Left lung (tissue), 10 donors: ENCODE measurements around the gene REG3G. TPM values are rescaled to one million over a fixed set of nuclear protein-coding genes. Genes with fewer than 3 reads are reported as not detected.

ENCODE experiments used
- ATAC-seq: fragments of 200-7000 bp; cut with Tn5 transposase; one replicate; pipeline ENCODE4 v1.9.1; 2020; ENCODE audit warnings: moderate library complexity
- DNase-seq, 4 donors: peaks; one replicate each; pipeline ENCODE4 v3.0.0-alpha.2; 2013 to 2020
- H3K27ac ChIP-seq, 2 donors: fragments of 200-600 bp; sonication (generic) in 1 of 2; one replicate each; pipeline versions ENCODE4 v1.5.0 to v1.8.0; 2020 to 2021
- H3K27me3 ChIP-seq, 2 donors: fragments of 200-600 bp; sonication (generic) in 1 of 2; one replicate each; pipeline versions ENCODE4 v1.5.0 to v1.8.0; 2020 to 2021
- H3K36me3 ChIP-seq, 2 donors: fragments of 200-600 bp; sonication (generic) in 1 of 2; one replicate each; pipeline versions ENCODE4 v1.5.0 to v1.8.0; 2020 to 2021
- H3K4me1 ChIP-seq, 2 donors: fragments of 200-600 bp; one replicate each; pipeline ENCODE4 v1.8.0; 2021
- H3K4me3 ChIP-seq, 2 donors: fragments of 200-600 bp; sonication (generic) in 1 of 2; one replicate each; pipeline versions ENCODE4 v1.5.0 to v1.8.0; 2020 to 2021; ENCODE audit warnings: mild to moderate bottlenecking in 1 of 2
- H3K9me3 ChIP-seq, 2 donors: fragments of 200-600 bp; sonication (generic) in 1 of 2; one replicate each; pipeline versions ENCODE4 v1.5.0 to v1.8.0; 2020 to 2021
- intact Hi-C, 2 donors: fragments of 100-400 bp; cut with DNase I; formaldehyde crosslinking; loops; one replicate each; pipeline versions ENCODE4 v1.11.2 to v1.14.2; 2022
- polyA plus RNA-seq, 6 donors: library from polyadenylated mRNA; unstranded; fragments of 120-200 nt; gene quantifications; one replicate each; pipeline ENCODE4 v1.2.1, GENCODE V29; 2013; ENCODE audit not compliant: insufficient read length in 6 of 6
- total RNA-seq, 2 donors: library from RNA; stranded (reverse); fragmentation: NEBNext Ultra II Directional; extraction: Animal tissue kit (Norgen Biotek cat#: 25700); gene quantifications; one replicate each; pipeline ENCODE4 v1.2.1, GENCODE V29; 2021
- TF ChIP-seq, protein P1 (sequence below), 2 donors: fragments of 200-600 bp; sonication (generic) in 1 of 2; IDR thresholded peaks; one replicate each; pipeline versions ENCODE4 v1.5.0 to v1.8.0; 2021; ENCODE audit warnings: antibody characterized with exemption in 2 of 2
- donor health status: DM: no; HTN: yes; CAD: no.
- donor health status: DM: no; HTN: no; CAD: no.

REG3G gene
- total and polyA plus RNA-seq, 8 donors, result not detected

DNA sequence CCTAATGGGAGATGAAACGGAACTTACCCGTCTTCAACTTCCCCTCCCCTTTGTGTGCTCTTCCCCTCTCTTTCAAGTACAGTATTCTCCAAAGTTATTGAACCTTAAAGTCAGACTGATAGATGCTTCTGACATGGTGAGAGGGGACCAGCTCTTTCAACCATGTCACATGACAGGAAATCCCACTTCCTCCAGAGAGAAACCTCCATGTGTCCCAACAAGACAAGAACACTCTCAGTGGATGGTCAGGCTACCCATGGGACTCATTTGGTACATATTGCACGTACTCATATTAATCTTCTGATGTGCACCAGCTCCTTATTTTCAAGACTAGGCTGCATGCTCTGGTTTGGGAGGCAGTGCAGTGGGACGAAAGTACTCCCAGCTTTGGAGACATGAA, 44.6 kb upstream of the REG3G start:
- peaks cover 0 to 16% of the 10 kb centered on the region in 2 donors for H3K27me3 ChIP-seq
- no peaks in the 10 kb centered on the region for H3K36me3 ChIP-seq
- H3K4me3 ChIP-seq, result no peak overlapping the region
- H3K4me1 ChIP-seq, result no peaks in the 10 kb centered on the region
- no peak overlapping the region for H3K27ac ChIP-seq
- no peaks in the 10 kb centered on the region for H3K9me3 ChIP-seq
- intact Hi-C loops, result no loop called here
- DNase-seq, result no peak
- ATAC-seq, result no peak
- TF ChIP-seq, protein P1, sequence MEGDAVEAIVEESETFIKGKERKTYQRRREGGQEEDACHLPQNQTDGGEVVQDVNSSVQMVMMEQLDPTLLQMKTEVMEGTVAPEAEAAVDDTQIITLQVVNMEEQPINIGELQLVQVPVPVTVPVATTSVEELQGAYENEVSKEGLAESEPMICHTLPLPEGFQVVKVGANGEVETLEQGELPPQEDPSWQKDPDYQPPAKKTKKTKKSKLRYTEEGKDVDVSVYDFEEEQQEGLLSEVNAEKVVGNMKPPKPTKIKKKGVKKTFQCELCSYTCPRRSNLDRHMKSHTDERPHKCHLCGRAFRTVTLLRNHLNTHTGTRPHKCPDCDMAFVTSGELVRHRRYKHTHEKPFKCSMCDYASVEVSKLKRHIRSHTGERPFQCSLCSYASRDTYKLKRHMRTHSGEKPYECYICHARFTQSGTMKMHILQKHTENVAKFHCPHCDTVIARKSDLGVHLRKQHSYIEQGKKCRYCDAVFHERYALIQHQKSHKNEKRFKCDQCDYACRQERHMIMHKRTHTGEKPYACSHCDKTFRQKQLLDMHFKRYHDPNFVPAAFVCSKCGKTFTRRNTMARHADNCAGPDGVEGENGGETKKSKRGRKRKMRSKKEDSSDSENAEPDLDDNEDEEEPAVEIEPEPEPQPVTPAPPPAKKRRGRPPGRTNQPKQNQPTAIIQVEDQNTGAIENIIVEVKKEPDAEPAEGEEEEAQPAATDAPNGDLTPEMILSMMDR (IDR thresholded peaks at IDR 0.05), result no peak

DNA sequence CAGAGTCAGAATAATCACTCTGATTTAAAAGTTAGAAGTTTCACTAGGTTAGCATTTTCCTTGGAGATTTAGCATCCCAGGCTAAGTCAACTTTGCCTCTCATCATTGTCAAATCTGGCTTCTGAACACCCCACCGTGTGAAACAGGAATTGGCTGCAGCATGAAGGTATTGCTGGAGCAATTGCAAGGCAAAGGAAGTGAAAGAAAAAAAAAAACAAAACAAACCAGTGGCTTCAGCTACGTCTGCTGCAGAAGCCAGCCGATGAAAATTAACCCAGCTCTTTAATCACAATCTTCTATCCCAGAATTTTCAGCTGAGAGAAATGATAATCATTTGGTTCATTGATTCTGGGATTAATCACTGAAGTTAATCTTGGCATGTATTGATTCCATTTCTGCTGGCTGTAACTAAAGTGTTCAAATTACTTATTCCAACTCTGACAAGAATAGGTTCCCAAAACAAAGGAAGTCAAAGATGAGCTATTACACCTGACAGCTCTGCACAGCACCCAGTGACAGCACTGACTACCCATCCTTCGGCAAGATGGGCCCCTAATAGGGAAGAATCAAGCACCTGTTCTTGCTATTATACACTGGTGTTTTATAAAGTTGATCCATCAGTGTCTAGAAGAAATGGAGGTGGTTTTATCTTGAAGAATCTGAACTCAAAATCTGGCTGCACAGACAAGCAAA, 42.7 kb upstream of the REG3G start:
- Histone ChIP-seq H3K4me3 (no peak overlapping the region), H3K27me3 (peaks cover 0 to 16% of the 10 kb centered on the region in 2 donors), H3K9me3 (no peaks in the 10 kb centered on the region), H3K4me1 (no peaks in the 10 kb centered on the region), H3K36me3 (no peaks in the 10 kb centered on the region), H3K27ac (no peak overlapping the region)
- ATAC-seq (no peak), DNase-seq (no peak)
- TF ChIP-seq, protein P1 (IDR thresholded peaks at IDR 0.05), result no peak
- intact Hi-C loops, result no loop called here

DNA sequence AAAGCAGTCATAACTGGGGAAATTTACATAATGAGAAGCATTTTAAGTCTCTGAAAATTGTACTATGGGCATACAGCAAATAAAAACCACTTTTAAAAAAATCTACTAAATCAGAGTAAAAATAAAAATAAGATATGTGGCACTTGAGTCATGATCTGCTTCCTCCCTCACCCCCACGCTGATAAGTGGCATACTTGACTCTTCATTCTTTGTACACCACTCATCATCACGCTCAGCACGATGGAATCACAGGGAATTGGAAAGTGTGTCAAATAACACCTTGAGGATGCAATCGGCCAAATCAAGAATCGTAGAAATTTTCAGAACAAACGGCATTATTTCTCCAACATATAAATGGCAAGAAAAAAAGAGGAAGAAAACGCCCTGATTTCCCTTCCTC, 41.1 kb upstream of the REG3G start:
- intact Hi-C loops, result no loop called here
- Histone ChIP-seq H3K4me1 (no peaks in the 10 kb centered on the region), H3K4me3 (no peak overlapping the region), H3K27ac (no peak overlapping the region), H3K27me3 (peaks cover 0 to 16% of the 10 kb centered on the region in 2 donors), H3K9me3 (no peaks in the 10 kb centered on the region), H3K36me3 (no peaks in the 10 kb centered on the region)
- ATAC-seq (no peak), DNase-seq (no peak)
- TF ChIP-seq, protein P1 (IDR thresholded peaks at IDR 0.05), result no peak

DNA sequence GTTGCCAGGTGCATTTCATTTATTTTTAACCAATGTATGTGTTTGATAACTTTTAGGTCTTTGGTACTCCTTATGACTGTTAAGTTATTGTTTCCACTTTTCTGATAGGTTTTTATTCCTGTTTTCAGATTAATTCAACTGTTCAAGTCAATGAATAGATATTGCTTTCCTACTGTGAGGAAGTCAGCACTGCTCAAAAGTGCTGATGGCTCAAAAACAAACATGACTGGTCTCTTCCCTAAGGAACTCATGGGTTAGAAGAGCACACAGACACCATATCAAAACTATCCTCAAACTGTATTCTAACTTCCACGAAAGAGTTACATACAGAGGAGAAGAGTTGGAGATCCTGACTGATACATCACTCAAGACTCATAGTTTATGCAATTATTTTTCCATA, 39.9 kb upstream of the REG3G start:
- Histone ChIP-seq H3K4me3 (no peak overlapping the region), H3K9me3 (no peaks in the 10 kb centered on the region), H3K27ac (no peak overlapping the region), H3K36me3 (no peaks in the 10 kb centered on the region), H3K27me3 (peaks cover 0 to 12% of the 10 kb centered on the region in 2 donors), H3K4me1 (no peaks in the 10 kb centered on the region)
- ATAC-seq, result no peak
- TF ChIP-seq, protein P1 (IDR thresholded peaks at IDR 0.05), result no peak
- intact Hi-C loops, result no loop called here
- DNase-seq, result no peak

DNA sequence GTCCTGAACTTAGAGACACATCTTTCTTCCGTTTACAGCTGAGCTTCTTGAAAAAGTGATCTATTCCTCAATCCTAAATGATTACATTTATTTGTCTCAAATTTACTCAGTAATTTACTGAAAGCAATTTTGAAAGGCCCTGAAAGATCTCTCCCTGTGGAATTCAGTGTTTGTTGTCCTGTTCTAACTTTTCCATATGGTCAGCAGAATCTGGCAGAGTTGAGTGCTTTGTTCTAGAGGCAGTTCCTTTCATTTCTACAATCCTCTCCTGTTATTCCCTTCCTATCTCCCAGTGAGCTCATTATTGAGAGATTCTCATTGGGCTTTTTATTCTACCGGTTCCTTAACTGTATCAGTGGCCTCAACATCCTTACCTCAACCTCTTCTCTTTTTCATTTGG, 36.5 kb upstream of the REG3G start:
- H3K4me1 ChIP-seq, result no peaks in the 10 kb centered on the region

More for the DNA sequence above, 36.5 kb upstream of the REG3G start:
- intact Hi-C loops, result no loop called here
- Histone ChIP-seq H3K27me3 (peaks cover 18 to 35% of the 10 kb centered on the region in 2 donors), H3K4me3 (no peak overlapping the region), H3K9me3 (no peaks in the 10 kb centered on the region), H3K36me3 (no peaks in the 10 kb centered on the region), H3K27ac (no peak overlapping the region)
- TF ChIP-seq, protein P1 (IDR thresholded peaks at IDR 0.05), result no peak
- ATAC-seq, result no peak
- DNase-seq, result no peak
